ENCODE data around the gene TRMT61A. TPM values are rescaled to one million over a fixed set of nuclear protein-coding genes. Genes with fewer than 3 reads are reported as not detected.
A peak's percentile ranks its signal among the peaks of the same experiment; 100 is the strongest.

Gene TRMT61A
- total and polyA plus RNA-seq, 8 donors, result 3.3 to 16.1 (median 7.6) TPM

- ATAC-seq, result no peak
- Histone ChIP-seq H3K36me3 (no peaks in the 10 kb centered on the region), H3K27ac (peak overlapping the region; percentile 81 to 94 (median 92)), H3K4me1 (peaks cover 10 to 36% (median 11%) of the 10 kb centered on the region in 3 donors), H3K9me3 (no peaks in the 10 kb centered on the region), H3K27me3 (no peaks in the 10 kb centered on the region), H3K4me3 (peak overlapping the region; percentile 73 to 100 (median 90))
- intact Hi-C loops (cut with DNase I), result loop anchor here in 1 of 3 donors (10.0 kb wide), 1 partner anchor 352 kb away; no protein-coding TSS in a partner anchor
- no peak for FAIRE-seq
- no peak for TF ChIP-seq CTCF (IDR thresholded peaks at IDR 0.05)
- DNase-seq, result no peak
- 0% methylated on average over 20 to 22 of the region's 22 CpGs for WGBS, 2 donors
These were observed 34.2 kb downstream of the TRMT61A start for GRCh38 chr14:103563226-103563620.

GRCh38 chr14:103563844-103564505 is 35.0 kb downstream of the TRMT61A start:
- TF ChIP-seq CTCF (IDR thresholded peaks at IDR 0.05), result no peak
- H3K27ac ChIP-seq, result no peak overlapping the region
- intact Hi-C loops (cut with DNase I), result loop anchor here in 1 of 3 donors (10.0 kb wide), 1 partner anchor 351 kb away; no protein-coding TSS in a partner anchor
- peaks cover 10 to 36% (median 11%) of the 10 kb centered on the region in 3 donors for H3K4me1 ChIP-seq
- H3K36me3 ChIP-seq, result no peaks in the 10 kb centered on the region
- FAIRE-seq (no peak), ATAC-seq (no peak), DNase-seq (peak in 1 of 6 donors; percentile 13)
- H3K9me3 ChIP-seq, result no peaks in the 10 kb centered on the region
- H3K27me3 ChIP-seq, result no peaks in the 10 kb centered on the region
- peak overlapping the region; percentile 73 to 100 (median 90) for H3K4me3 ChIP-seq
- WGBS, 2 donors, result 26 to 40% methylated on average over 21 of the region's 21 CpGs

- Histone ChIP-seq H3K9me3 (no peaks in the 10 kb centered on the region), H3K27ac (no peak overlapping the region), H3K4me1 (peaks cover 0 to 8% (median 5%) of the 10 kb centered on the region in 3 donors), H3K27me3 (no peaks in the 10 kb centered on the region), H3K36me3 (peaks cover 0 to 8% (median 0%) of the 10 kb centered on the region in 3 donors), H3K4me3 (no peak overlapping the region)
- no peak for ATAC-seq
- DNase-seq, result peak in 1 of 6 donors; percentile 16
- no peak for FAIRE-seq
- TF ChIP-seq CTCF (IDR thresholded peaks at IDR 0.05), result no peak
- intact Hi-C loops (cut with DNase I), result loop anchor here in 1 of 3 donors (10.0 kb wide), 1 partner anchor 346 kb away; no protein-coding TSS in a partner anchor
- 79 to 91% methylated on average over 8 of the region's 8 CpGs for WGBS, 2 donors
These were observed 40.0 kb downstream of the TRMT61A start for GRCh38 chr14:103568952-103569351.

- DNase-seq (peak in 1 of 6 donors; percentile 19), ATAC-seq (no peak), FAIRE-seq (no peak)
- Histone ChIP-seq H3K27me3 (no peaks in the 10 kb centered on the region), H3K9me3 (no peaks in the 10 kb centered on the region), H3K27ac (no peak overlapping the region), H3K4me3 (no peak overlapping the region), H3K4me1 (peaks cover 0 to 4% (median 2%) of the 10 kb centered on the region in 3 donors), H3K36me3 (peaks cover 0 to 8% (median 0%) of the 10 kb centered on the region in 3 donors)
- 74 to 77% methylated on average over 11 of the region's 11 CpGs for WGBS, 2 donors
- TF ChIP-seq CTCF (IDR thresholded peaks at IDR 0.05), result no peak
- intact Hi-C loops (cut with DNase I), result loop anchor here in 1 of 3 donors (10.0 kb wide), 1 partner anchor 345 kb away; no protein-coding TSS in a partner anchor
These were observed 40.4 kb downstream of the TRMT61A start for GRCh38 chr14:103569408-103569807.

- H3K27ac ChIP-seq, result no peak overlapping the region
- H3K9me3 ChIP-seq, result no peaks in the 10 kb centered on the region
- intact Hi-C loops (cut with DNase I), result no loop called here
- 72 to 77% methylated on average over 6 of the region's 6 CpGs for WGBS, 2 donors
- no peaks in the 10 kb centered on the region for H3K4me1 ChIP-seq
- H3K27me3 ChIP-seq, result no peaks in the 10 kb centered on the region
- DNase-seq, result peak in 1 of 6 donors; percentile 2
- no peak for TF ChIP-seq CTCF (IDR thresholded peaks at IDR 0.05)
- no peak for FAIRE-seq
- no peak for ATAC-seq
- peaks cover 0 to 8% (median 0%) of the 10 kb centered on the region in 3 donors for H3K36me3 ChIP-seq
- H3K4me3 ChIP-seq, result no peak overlapping the region
These were observed 45.1 kb downstream of the TRMT61A start for GRCh38 chr14:103574104-103574503.

Data from pancreas (tissue), 10 donors.